ENCODE measurements around the gene TUBA1B. TPM values are rescaled to one million over a fixed set of nuclear protein-coding genes. Genes with fewer than 3 reads are reported as not detected.
"Not testable (repeated sequence)": the region's sequence is repeated elsewhere in the genome, so short reads cannot be mapped to it uniquely, and the experiment has no call there.

Gene TUBA1B
- total and polyA plus RNA-seq, 12 donors, result 117 to 1,374 (median 309) TPM

DNA sequence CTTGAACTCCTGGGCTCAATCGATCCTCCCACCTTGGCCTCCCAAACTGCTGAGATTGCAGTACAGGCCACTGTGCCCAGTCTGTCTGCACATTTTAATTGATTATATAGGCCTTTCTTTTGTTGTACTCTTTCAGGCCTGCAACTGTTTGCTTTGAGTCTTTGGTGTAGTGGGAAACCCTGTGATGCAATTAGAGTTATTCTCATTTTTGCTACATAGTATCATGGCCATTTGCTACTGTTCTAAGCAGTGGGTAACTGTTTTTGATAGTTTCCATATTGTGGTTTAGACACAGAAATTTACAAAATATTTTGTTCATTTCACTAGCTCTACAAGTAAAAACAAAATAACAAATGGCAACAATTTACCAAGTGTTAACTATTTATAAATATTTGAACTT lies 6.3 kb upstream of the TUBA1B start:
- TF ChIP-seq CTCF (IDR thresholded peaks at IDR 0.05), result no peak
- peaks cover 0 to 15% (median 10%) of the 10 kb centered on the region in 9 donors for H3K4me1 ChIP-seq
- H3K9me3 ChIP-seq, result no peaks in the 10 kb centered on the region
- no peaks in the 10 kb centered on the region for H3K36me3 ChIP-seq
- intact Hi-C loops (cut with DNase I), result loop anchor here in 3 of 10 donors (10.0 kb wide), 2 partner anchors 47 to 97 kb away; partner anchors contain the start of gene TUBA1A (in 1 of the 3)
- no peak overlapping the region for H3K4me3 ChIP-seq
- H3K27me3 ChIP-seq, result no peaks in the 10 kb centered on the region
- H3K27ac ChIP-seq, result no peak overlapping the region
- DNase-seq (no peak), ATAC-seq (no peak)
- WGBS, 2 donors, result 96 to 100% methylated on average over 1 of the region's 1 CpG

DNA sequence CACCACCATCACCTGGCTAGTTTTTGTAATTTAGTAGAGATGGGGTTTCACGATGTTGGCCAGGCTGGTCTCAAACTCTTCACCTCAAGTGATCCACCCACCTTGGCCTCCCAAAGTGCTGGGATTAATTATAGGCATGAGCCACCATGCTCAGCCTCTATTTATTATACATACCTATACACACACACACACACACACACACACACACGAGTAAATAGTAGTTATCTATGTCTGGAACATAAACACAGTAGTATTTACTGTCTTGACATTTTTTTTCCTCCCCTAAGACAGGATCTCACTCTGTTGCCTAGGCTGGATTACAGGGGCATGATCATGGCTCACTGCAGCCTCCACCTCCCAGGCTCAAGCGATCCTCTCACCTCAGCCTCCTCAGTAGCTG lies 5.8 kb upstream of the TUBA1B start:
- WGBS, 2 donors, result 96 to 97% methylated on average over 3 of the region's 3 CpGs
- not testable (repeated sequence) for H3K27ac ChIP-seq, ATAC-seq, H3K4me3 ChIP-seq, H3K9me3 ChIP-seq, H3K36me3 ChIP-seq, DNase-seq, H3K27me3 ChIP-seq
- intact Hi-C loops (cut with DNase I), result loop anchor here in 3 of 10 donors (10.0 kb wide), 2 partner anchors 48 to 98 kb away; partner anchors contain the start of gene TUBA1A (in 1 of the 3)
- peaks cover 4 to 20% (median 15%) of the 10 kb centered on the region in 9 donors for H3K4me1 ChIP-seq

DNA sequence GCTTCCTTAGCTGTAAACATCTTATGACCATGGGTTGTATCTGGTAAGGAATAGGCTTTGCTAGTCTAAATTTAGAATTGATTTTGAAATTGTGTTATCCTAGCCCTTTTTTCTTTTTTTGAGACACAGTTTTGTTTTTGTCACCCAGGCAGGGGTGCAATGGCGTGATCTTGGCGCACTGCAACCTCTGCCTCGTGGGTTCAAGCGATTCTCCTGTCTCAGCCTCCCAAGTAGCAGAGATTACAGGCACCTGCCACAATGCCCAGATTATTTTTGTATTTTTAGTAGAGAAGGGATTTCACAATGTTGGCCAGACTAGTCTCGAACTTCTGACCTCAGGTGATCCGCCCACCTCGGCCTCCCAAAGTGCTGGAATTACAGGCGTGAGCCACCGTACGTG lies 2.4 kb upstream of the TUBA1B start:
- Histone ChIP-seq H3K4me1 (peaks cover 4 to 42% (median 31%) of the 10 kb centered on the region in 9 donors), H3K4me3 (peak overlapping the region in 1 of 10 donors; percentile 83), H3K27me3 (no peaks in the 10 kb centered on the region), H3K27ac (peak overlapping the region in 4 of 10 donors; percentile 15 to 100 (median 100)), H3K36me3 (peaks cover 0 to 15% (median 9%) of the 10 kb centered on the region in 9 donors), H3K9me3 (no peaks in the 10 kb centered on the region)
- ATAC-seq (no peak), DNase-seq (no peak)
- intact Hi-C loops (cut with DNase I), result loop anchor here in 6 of 10 donors (5.0 to 10.0 kb wide), 5 partner anchors 51 to 101 kb away; partner anchors contain the start of genes TUBA1A (in 3 of the 6) and KMT2D (in 1 of the 6)
- TF ChIP-seq CTCF (IDR thresholded peaks at IDR 0.05), result no peak
- WGBS, 2 donors, result 86 to 91% methylated on average over 10 of the region's 10 CpGs

DNA sequence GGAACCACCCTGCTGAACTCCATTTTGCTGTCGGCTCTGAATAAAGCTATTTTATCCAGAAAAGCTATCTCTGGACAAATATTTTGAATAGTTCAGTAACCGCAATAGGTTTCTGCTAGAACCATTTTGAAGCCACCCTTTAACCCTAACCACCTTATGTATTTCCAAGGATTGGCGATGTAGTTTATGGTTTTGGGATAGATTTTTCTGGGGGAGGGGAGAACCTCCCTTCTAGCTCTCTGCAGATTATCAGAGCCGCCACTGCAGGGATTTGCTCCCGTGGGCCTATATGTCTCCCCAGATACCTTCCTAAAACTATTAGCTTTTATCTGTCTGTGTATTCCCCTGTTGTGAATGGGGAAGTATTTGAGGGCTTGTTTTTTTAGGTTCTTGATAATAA lies 1.8 kb upstream of the TUBA1B start:
- H3K4me3 ChIP-seq, result peak overlapping the region in 6 of 10 donors; percentile 5 to 98 (median 52)
- peaks cover 0 to 20% (median 11%) of the 10 kb centered on the region in 9 donors for H3K36me3 ChIP-seq
- TF ChIP-seq CTCF (IDR thresholded peaks at IDR 0.05), result no peak
- DNase-seq (no peak), ATAC-seq (no peak)
- peak overlapping the region in 6 of 10 donors; percentile 15 to 100 (median 100) for H3K27ac ChIP-seq
- no peaks in the 10 kb centered on the region for H3K9me3 ChIP-seq
- H3K4me1 ChIP-seq, result peaks cover 4 to 42% (median 31%) of the 10 kb centered on the region in 9 donors
- WGBS, 2 donors, result 64 to 67% methylated on average over 5 of the region's 5 CpGs
- intact Hi-C loops (cut with DNase I), result loop anchor here in 6 of 10 donors (5.0 to 10.0 kb wide), 5 partner anchors 52 to 102 kb away; partner anchors contain the start of genes TUBA1A (in 3 of the 6) and KMT2D (in 1 of the 6)
- no peaks in the 10 kb centered on the region for H3K27me3 ChIP-seq

All from heart right ventricle (tissue), 16 donors.